Suprapubic skin (tissue), 4 donors: ENCODE results near the gene PHKA1. TPM values are rescaled to one million over a fixed set of nuclear protein-coding genes. Genes with fewer than 3 reads are reported as not detected.

ENCODE experiments used
- DNase-seq, 2 donors: peaks; one replicate each; pipeline ENCODE4 v3.0.0-alpha.2; 2019; ENCODE audit warnings: low spot score in 2 of 2
- H3K27ac ChIP-seq: fragments of 200-600 bp; sonication (generic); one replicate; pipeline ENCODE4 v1.5.1; 2019
- H3K27me3 ChIP-seq: fragments of 200-600 bp; sonication (generic); one replicate; pipeline ENCODE4 v1.5.1; 2019
- H3K36me3 ChIP-seq: fragments of 200-600 bp; sonication (generic); one replicate; pipeline ENCODE4 v1.5.1; 2019
- H3K4me1 ChIP-seq: fragments of 200-600 bp; sonication (generic); one replicate; pipeline ENCODE4 v1.5.1; 2019
- H3K4me3 ChIP-seq: fragments of 200-600 bp; sonication (generic); one replicate; pipeline ENCODE4 v1.5.1; 2019; ENCODE audit warnings: mild to moderate bottlenecking
- H3K9me3 ChIP-seq: fragments of 200-600 bp; sonication (generic); one replicate; pipeline ENCODE4 v1.5.1; 2019
- EP300 ChIP-seq: sonication (generic); formaldehyde crosslinking; IDR thresholded peaks from one replicate; pipeline ENCODE4 v1.6.1; 2017; ENCODE audit warnings: antibody characterized with exemption
- POLR2A ChIP-seq, 2 donors: fragments of 450-650 bp; IDR thresholded peaks; one replicate each; pipeline ENCODE4 v1.6.1; 2017; ENCODE audit warnings: antibody characterized with exemption in 2 of 2, mild to moderate bottlenecking in 2 of 2, moderate library complexity in 2 of 2
- POLR2AphosphoS5 ChIP-seq, 3 donors: sonication (generic); formaldehyde crosslinking; IDR thresholded peaks; one replicate each; pipeline ENCODE4 v1.6.1; 2017; ENCODE audit warnings: antibody characterized with exemption in 3 of 3
- WGBS: methylation state at CpG from one replicate; pipeline ENCODE4 v1.1.5; 2018; 5-methylcytosine and 5-hydroxymethylcytosine counted together
- total RNA-seq, 4 donors: library from RNA; depleted of rRNA; stranded (reverse); fragments of >200 nt; gene quantifications; one replicate each; pipeline ENCODE4 v1.1.0, GENCODE V29; 2016
- TF ChIP-seq, protein P1 (sequence below), 2 donors: fragments of 200-600 bp in 1 of 2; fragments of 450-650 bp in 1 of 2; sonication (generic) in 1 of 2; IDR thresholded peaks; one replicate each; pipeline ENCODE4 v1.5.1; 2016 to 2019; ENCODE audit warnings: antibody characterized with exemption in 2 of 2, mild to moderate bottlenecking in 1 of 2, moderate library complexity in 1 of 2

PHKA1 gene
- total RNA-seq, 4 donors from 2014 or later = 2.9 to 4.3 (median 4.0) TPM

DNA sequence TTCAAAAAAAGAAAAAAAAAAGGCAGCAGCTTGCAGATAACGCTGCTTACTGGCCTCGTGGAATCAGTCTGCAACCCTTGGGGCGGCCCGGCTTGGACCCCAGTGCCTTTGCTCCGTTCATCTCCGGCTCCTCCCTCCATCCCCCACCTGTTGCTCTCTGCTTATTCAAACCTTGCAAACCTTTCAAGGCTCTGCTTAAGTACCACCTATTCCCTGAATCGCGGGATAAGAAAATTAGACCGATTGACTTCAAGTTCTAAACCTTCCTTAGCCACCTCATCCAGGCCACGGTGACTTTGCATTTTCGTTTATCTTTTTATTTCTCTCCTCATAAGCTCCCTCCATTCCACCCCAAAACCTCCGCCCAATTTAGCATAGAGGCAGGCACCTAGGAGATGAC, 1.4 kb upstream of the PHKA1 start:
- Histone ChIP-seq H3K36me3 (no peaks in the 10 kb centered on the region), H3K27ac (no peak overlapping the region), H3K4me3 (no peak overlapping the region), H3K9me3 (no peaks in the 10 kb centered on the region), H3K27me3 (no peaks in the 10 kb centered on the region), H3K4me1 (peaks cover 3% of the 10 kb centered on the region)
- TF ChIP-seq POLR2AphosphoS5 (IDR thresholded peaks at IDR 0.05) (no peak), POLR2A (IDR thresholded peaks at IDR 0.05) (no peak), EP300 (no peak)
- TF ChIP-seq, protein P1, sequence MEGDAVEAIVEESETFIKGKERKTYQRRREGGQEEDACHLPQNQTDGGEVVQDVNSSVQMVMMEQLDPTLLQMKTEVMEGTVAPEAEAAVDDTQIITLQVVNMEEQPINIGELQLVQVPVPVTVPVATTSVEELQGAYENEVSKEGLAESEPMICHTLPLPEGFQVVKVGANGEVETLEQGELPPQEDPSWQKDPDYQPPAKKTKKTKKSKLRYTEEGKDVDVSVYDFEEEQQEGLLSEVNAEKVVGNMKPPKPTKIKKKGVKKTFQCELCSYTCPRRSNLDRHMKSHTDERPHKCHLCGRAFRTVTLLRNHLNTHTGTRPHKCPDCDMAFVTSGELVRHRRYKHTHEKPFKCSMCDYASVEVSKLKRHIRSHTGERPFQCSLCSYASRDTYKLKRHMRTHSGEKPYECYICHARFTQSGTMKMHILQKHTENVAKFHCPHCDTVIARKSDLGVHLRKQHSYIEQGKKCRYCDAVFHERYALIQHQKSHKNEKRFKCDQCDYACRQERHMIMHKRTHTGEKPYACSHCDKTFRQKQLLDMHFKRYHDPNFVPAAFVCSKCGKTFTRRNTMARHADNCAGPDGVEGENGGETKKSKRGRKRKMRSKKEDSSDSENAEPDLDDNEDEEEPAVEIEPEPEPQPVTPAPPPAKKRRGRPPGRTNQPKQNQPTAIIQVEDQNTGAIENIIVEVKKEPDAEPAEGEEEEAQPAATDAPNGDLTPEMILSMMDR (IDR thresholded peaks at IDR 0.05) = no peak
- DNase-seq = no peak
- 82% methylated on average over 12 of the region's 12 CpGs for WGBS

DNA sequence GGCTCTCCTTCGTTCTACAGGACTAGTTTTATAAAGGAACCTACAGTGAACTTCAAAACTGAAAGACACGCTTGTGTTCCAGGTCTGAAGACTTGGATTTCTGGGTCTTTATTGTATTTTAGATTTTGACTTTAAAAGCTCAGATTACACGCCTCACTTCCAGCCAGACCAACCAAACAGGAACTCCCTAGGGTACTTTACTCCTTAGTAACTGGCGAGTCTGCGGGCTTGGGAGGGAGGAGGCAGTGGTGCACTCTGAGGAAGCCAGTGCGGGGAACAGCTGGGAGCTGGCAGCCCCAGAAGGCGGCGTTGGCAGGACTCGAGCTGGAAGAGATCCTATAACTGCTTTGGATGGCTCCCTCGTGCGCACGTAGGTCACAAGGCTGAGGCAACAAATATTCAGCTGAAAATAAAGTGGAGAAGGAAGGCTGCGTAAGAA, 391 bp upstream of the PHKA1 start:
- Histone ChIP-seq H3K27me3 (no peaks in the 10 kb centered on the region), H3K4me3 (peak overlapping the region; percentile 60), H3K27ac (peak overlapping the region; percentile 77), H3K9me3 (no peaks in the 10 kb centered on the region), H3K4me1 (peaks cover 3% of the 10 kb centered on the region), H3K36me3 (no peaks in the 10 kb centered on the region)
- TF ChIP-seq, protein P1 (IDR thresholded peaks at IDR 0.05) = no peak
- TF ChIP-seq POLR2A (IDR thresholded peaks at IDR 0.05) = no peak
- no peak for TF ChIP-seq POLR2AphosphoS5 (IDR thresholded peaks at IDR 0.05)
- no peak for TF ChIP-seq EP300
- DNase-seq = peak; percentile 66 to 79
- WGBS = 47% methylated on average over 13 of the region's 13 CpGs

DNA sequence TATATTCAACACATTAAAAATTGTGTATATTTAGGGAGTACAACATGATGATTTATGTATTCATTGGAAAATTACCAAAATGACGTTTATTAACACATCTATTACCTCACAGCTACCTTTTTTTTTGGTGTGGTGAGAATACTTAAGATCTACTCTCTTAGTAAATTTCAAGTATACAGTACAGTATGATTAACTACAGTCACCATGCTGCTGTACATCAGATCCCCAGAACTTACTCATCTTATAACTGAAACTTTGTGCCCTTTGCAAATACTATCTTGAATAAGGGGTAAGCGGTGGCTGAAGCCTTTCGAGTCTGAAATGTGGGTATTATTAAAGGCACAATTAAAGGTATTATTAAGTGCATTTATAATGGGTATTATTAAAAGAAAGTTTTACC, 976 bp downstream of the PHKA1 start:
- TF ChIP-seq, protein P1 (IDR thresholded peaks at IDR 0.05) = no peak
- TF ChIP-seq POLR2AphosphoS5 (IDR thresholded peaks at IDR 0.05) (no peak), EP300 (no peak), POLR2A (IDR thresholded peaks at IDR 0.05) (no peak)
- Histone ChIP-seq H3K27me3 (no peaks in the 10 kb centered on the region), H3K4me1 (peaks cover 3% of the 10 kb centered on the region), H3K4me3 (peak overlapping the region; percentile 60), H3K36me3 (no peaks in the 10 kb centered on the region), H3K27ac (no peak overlapping the region), H3K9me3 (no peaks in the 10 kb centered on the region)
- WGBS = 45% methylated on average over 3 of the region's 3 CpGs
- DNase-seq = no peak

DNA sequence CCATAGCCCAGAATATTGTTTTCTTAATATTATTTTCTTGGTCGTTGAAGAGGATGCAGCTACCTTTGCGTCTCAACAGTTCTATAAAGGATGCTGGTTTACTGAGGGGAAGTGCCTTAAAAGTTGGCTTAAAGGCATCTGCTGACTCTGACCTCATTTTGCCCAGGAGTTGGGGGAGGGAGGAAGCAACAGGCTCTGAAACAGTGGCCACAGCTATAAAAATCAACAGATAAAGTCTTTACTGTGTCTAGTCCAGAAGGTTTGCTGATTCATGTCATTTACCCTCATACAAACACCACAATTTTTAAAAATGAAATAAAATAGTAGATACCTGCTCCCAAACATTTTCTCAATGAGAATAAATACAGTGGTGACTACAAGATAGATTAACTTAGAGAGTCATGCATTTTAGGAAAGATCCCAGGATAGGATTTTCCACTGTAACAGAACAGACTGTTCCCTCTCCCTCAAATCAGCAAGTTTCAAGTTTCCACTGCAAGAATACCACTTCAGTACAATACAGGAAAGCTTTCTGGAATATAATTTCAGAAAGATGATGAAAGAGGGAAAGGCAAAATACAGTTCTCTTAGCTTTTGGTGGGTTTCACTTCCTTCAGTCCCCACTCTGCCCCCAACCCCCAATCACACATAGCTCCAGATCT, 1.9 kb downstream of the PHKA1 start:
- WGBS = 63% methylated on average over 2 of the region's 2 CpGs
- H3K27ac ChIP-seq = no peak overlapping the region
- no peaks in the 10 kb centered on the region for H3K27me3 ChIP-seq
- H3K9me3 ChIP-seq = no peaks in the 10 kb centered on the region
- peaks cover 3% of the 10 kb centered on the region for H3K4me1 ChIP-seq
- no peak for TF ChIP-seq EP300
- no peak for TF ChIP-seq POLR2A (IDR thresholded peaks at IDR 0.05)
- no peak for TF ChIP-seq POLR2AphosphoS5 (IDR thresholded peaks at IDR 0.05)
- TF ChIP-seq, protein P1 (IDR thresholded peaks at IDR 0.05) = no peak
- no peak overlapping the region for H3K4me3 ChIP-seq
- no peaks in the 10 kb centered on the region for H3K36me3 ChIP-seq
- no peak for DNase-seq

DNA sequence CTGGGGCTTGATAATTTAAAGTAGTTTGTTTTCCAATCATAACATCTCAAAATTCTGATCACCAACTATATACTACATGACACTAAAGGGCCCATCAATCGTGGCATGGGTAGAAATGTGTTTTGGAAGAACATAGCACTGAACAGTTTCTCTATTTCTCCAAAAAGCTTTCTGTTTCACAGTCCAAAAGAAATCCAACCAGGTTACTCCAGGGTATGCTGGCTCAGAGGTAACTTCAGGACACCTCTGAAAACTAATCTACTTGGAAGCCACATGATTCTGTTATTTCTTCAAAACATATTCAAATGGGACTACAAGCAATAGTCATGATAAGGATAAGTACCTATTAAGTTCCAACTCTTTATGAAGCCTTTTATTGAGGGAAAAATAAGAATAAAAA, 8.3 kb downstream of the PHKA1 start:
- no peaks in the 10 kb centered on the region for H3K36me3 ChIP-seq
- no peak overlapping the region for H3K4me3 ChIP-seq
- no peaks in the 10 kb centered on the region for H3K27me3 ChIP-seq
- TF ChIP-seq, protein P1 (IDR thresholded peaks at IDR 0.05) = no peak
- TF ChIP-seq EP300 (no peak), POLR2AphosphoS5 (IDR thresholded peaks at IDR 0.05) (no peak), POLR2A (IDR thresholded peaks at IDR 0.05) (no peak)
- no peak overlapping the region for H3K27ac ChIP-seq
- H3K4me1 ChIP-seq = no peaks in the 10 kb centered on the region
- WGBS = 57% methylated on average over 1 of the region's 1 CpG
- DNase-seq = no peak
- no peaks in the 10 kb centered on the region for H3K9me3 ChIP-seq
